ENCODE data around the gene GRIPAP1.
A peak's percentile ranks its signal among the peaks of the same experiment; 100 is the strongest.

The GRIPAP1 gene

DNA sequence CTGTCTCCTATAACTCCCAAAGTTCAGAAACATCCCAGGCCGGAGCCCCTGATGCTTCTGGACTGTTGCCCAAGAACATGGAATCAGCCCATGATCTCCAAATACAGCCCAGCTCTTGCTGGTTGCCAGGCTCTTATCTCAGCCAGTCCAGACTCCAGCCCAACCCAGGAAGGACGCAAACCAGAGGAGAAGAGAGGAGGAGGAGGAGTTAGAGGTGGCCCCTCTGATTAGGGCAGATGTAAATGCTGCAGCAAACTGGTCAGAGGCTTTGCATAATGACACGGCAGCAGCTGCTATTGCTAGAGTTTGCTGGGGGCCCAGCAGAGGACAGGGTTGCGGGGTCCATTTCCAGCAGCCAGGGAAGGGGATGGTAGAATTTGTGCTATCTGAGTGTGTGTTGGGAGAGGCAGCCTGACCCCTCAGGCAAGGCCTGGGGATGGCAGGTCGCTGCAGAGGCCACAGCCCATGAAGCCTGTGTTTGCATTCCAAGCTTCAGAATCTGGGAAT is 40.4 kb downstream of the GRIPAP1 start:
- no peak for DNase-seq (ENCODE audit: low read depth, low spot score)

- no peak for DNase-seq (ENCODE audit: low read depth, low spot score)
Measured at GRCh38 chrX:48960291-48960690, 41.8 kb downstream of the GRIPAP1 start.

DNA sequence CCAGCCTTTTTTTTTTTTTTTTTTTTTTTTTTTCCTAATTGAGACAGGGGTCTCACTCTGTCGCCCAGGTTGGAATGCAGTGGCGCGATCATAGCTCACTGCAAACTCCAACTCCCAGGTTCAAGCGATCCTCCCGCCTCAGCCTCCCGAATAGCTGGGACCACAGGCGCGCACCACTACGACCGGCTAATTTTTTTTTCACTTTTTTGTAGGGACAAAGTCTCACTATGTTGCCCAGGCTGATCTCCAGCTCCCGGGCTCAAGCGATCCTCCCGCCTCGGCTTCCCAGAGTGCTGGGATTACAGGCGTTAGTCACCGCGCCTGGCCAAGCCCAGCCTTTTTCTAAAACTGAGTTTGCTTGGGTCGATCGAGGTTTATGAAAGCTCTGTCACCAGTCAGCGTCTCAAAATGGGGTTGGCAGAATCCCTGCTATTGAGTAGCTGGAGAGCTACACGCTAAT is 43.4 kb downstream of the GRIPAP1 start:
- no peak for DNase-seq (ENCODE audit: low read depth, low spot score)

- DNase-seq (ENCODE audit: low read depth, low spot score), result peak; percentile 90
Measured at GRCh38 chrX:48957827-48958634, 44.0 kb downstream of the GRIPAP1 start.

GRCh38 chrX:48957477-48957826 is 44.6 kb downstream of the GRIPAP1 start, which contains the start of gene OTUD5:
TSS of gene OTUD5 (minus strand) at chrX:48957607. CDS start at chrX:48957570, 37 bp downstream.
- DNase-seq (ENCODE audit: low read depth, low spot score), result no peak

- no peak for DNase-seq (ENCODE audit: low read depth, low spot score)
Measured at GRCh38 chrX:48956728-48957414, 45.2 kb downstream of the GRIPAP1 start.

DNA sequence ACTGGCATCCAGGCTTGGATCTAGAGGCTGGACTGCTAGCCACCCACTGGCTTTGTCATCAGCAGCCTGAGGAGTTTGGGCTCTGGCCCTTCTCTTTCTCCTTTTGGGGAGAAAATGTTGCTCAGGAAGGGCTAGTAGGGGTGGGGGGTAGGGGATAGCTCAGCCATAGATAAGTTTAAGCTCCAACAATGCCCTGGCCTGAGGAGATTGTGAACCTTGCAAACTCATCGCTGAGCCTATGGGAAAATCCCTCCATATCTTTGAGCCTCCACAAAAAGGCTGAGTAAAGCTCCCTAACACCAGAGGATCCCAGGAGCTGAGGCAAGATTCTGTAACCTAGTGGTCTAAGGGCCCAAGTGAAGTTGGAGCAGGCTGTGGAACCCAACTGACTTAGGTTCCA is 53.5 kb downstream of the GRIPAP1 start:
- no peak for DNase-seq (ENCODE audit: low read depth, low spot score)

- DNase-seq (ENCODE audit: low read depth, low spot score), result no peak
Measured at GRCh38 chrX:48945517-48946348, 56.3 kb downstream of the GRIPAP1 start.

GRCh38 chrX:48942895-48943294 is 59.2 kb downstream of the GRIPAP1 start:
- no peak for DNase-seq (ENCODE audit: low read depth, low spot score)

- no peak for DNase-seq (ENCODE audit: low read depth, low spot score)
Measured at GRCh38 chrX:48940404-48940955, 61.6 kb downstream of the GRIPAP1 start.

DNA sequence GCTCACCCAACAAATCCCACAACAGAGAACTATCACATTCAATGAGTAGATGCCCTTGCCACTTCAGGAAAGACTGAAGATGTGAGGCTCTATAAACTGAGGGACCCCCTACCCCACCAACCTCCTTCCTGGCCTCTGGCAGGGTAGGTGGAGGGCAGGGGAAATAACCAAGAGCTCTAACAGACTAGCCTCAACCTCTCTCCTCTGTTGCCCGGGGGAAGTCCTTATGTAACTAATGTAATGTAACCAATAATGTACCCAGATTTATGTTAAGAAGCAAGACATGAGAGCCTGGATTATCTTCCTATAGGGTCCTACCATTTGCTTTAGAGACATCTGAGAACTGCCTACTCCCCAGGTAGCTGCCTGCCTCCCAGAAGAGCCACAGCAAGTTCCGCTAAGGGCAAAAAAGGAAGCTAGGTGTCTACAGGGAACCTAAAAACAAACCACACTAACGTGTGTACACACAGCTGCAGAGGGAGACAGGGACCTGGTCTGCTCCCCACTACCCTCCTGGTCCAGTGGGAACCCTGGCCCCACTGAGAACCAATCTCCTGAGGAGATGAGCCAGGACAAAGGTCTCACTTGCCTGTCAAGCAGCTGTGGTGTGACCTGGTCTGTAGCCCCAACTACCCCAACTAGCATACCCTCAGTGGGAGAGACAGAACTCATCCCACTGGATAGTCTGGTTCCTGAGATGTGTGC is 62.4 kb downstream of the GRIPAP1 start:
- DNase-seq (ENCODE audit: low read depth, low spot score), result no peak

DNA sequence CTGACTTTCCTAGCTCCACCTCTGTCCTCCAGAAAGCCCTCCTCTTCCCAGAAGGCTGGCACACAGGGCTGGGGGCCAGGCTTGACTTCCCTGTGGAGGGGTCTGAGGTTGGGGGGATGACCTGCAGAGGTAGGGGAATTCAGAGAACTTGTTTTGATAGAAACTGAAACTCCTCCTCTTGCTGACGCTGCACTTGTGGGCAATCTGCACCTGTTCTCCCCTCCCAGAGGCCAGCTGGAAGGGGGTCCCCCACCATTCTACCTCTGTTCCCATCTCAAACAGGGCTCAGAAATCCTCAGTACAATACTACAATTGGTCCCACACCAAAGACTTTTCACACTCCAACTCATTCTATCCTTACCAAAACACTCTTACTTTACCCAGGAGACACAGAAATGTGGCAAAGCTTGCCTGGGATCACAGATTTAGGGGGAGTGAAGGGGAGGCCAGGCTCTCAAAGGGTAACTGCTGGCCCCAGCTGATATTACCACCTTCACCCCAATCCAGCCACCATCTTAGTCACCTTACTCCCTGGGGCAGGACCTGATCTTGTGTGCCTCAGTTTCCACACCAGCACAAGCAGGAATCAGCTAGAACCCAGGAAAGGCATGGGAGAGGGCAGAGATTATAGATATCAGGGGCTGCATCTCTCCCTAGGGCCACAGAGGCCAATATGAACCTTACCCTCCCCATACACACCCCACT is 63.2 kb downstream of the GRIPAP1 start:
- no peak for DNase-seq (ENCODE audit: low read depth, low spot score)

GRCh38 chrX:48937054-48937907 is 64.8 kb downstream of the GRIPAP1 start:
- no peak for DNase-seq (ENCODE audit: low read depth, low spot score)

- no peak for DNase-seq (ENCODE audit: low read depth, low spot score)
Measured at GRCh38 chrX:48936429-48937053, 65.5 kb downstream of the GRIPAP1 start.

- DNase-seq (ENCODE audit: low read depth, low spot score), result no peak
Measured at GRCh38 chrX:48935301-48935670, 66.8 kb downstream of the GRIPAP1 start.

DNA sequence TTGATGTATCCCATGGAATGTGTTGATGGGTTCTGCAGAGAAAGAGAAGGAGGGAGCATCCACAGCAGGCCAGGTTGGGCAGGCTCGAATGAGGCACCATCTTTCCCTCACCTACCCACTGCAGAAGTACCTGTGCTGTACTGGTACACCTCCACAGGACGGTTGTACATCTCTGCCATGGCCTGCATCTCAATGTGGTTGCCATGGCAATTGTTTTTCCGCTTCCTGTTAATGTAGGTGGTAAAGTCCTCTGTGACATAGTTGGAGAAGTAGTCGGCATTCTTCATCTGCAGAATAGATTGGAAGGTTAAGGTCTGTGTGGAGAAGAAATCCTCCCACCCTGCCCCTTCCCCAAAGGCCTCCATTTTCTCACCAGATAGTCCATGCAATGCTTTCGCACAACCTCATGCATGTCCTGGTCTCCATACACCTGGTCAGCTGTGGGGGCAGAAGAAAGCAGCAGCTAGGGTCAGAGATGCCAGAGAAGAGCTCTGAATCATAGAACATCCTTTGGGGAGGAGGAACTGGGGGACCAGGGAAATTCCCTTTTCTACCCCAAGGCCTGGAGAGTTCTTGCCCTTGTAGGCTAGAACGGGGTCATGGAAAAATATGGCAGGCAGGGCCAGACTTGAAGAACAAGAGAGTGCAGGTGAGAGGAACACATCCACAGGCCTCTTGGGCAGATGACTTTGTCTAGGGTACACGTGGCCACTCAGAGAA is 67.3 kb downstream of the GRIPAP1 start:
- DNase-seq (ENCODE audit: low read depth, low spot score), result no peak

GRCh38 chrX:48933757-48934156 is 68.3 kb downstream of the GRIPAP1 start:
- no peak for DNase-seq (ENCODE audit: low read depth, low spot score)

DNA sequence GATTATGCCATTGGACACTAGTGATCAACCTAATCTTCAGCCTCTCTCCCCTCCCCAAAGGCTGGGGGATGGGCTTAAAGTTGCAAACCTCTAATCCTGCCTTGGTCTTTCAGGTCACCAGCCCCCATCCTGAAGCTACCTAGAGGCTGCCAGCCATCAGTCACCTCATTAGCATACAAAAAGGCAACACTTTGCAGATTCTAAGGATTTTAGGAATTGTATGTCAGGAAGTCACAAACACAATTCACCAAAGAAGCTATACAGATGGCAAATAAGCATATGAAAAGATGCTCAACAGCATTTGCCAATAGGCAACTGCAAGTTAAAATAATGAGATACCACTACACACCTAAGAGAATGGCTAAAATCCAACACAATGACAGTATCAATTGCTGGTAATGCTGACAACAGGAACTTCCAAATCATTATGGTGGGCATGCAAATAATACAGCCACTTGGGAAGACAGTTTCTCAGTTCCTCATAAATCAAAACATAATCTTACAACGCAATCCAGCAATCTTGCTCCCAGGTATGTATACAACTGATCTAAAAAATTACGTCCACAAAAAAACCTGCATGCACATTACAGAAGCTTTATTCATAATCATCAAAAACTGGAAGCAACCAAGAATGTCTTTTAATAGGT is 74.2 kb downstream of the GRIPAP1 start:
- DNase-seq (ENCODE audit: low read depth, low spot score), result peak; percentile 87

All from iPS DF 19.7 (cell line).